Measurements from ENCODE around the gene PRPS2. TPM values are rescaled to one million over a fixed set of nuclear protein-coding genes. Genes with fewer than 3 reads are reported as not detected.

The PRPS2 gene
- total RNA-seq, 4 donors from 2014 or later: 20.6 to 35.5 (median 33.6) TPM

DNA sequence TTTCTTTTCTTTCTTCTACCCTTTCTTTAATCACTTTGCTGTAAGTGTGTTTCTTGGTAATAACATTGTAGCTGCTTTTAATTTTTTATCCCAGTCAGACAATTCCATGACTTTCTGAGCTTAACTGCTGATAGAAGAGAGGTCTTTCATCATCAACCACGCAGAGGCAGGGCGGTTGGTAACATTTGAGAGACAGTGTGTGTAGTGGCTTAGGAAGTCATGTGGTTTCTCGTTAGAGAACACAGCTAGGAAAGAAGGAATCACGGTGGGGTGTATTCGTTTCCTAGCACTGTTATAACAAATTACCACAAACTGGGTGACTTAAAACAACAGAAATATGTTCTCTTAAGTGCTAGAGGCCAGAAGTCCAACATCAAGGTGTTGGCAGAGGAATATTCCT lies 11.5 kb downstream of the PRPS2 start:
- WGBS, 2 donors (ENCODE audit: low coverage in 1 of 2): 82% methylated on average over 5 of the region's 5 CpGs; no CpG with 5 or more reads in 1 of the 2 donors
- ATAC-seq: no peak
- H3K9me3 ChIP-seq: no peaks in the 10 kb centered on the region
- peaks cover 0 to 24% of the 10 kb centered on the region in 2 donors for H3K36me3 ChIP-seq
- H3K4me3 ChIP-seq: no peak overlapping the region
- TF ChIP-seq, protein P1, sequence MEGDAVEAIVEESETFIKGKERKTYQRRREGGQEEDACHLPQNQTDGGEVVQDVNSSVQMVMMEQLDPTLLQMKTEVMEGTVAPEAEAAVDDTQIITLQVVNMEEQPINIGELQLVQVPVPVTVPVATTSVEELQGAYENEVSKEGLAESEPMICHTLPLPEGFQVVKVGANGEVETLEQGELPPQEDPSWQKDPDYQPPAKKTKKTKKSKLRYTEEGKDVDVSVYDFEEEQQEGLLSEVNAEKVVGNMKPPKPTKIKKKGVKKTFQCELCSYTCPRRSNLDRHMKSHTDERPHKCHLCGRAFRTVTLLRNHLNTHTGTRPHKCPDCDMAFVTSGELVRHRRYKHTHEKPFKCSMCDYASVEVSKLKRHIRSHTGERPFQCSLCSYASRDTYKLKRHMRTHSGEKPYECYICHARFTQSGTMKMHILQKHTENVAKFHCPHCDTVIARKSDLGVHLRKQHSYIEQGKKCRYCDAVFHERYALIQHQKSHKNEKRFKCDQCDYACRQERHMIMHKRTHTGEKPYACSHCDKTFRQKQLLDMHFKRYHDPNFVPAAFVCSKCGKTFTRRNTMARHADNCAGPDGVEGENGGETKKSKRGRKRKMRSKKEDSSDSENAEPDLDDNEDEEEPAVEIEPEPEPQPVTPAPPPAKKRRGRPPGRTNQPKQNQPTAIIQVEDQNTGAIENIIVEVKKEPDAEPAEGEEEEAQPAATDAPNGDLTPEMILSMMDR (IDR thresholded peaks at IDR 0.05): no peak
- no peak overlapping the region for H3K27ac ChIP-seq
- H3K4me1 ChIP-seq: peaks cover 0 to 6% (median 0%) of the 10 kb centered on the region in 3 donors
- no peaks in the 10 kb centered on the region for H3K27me3 ChIP-seq

DNA sequence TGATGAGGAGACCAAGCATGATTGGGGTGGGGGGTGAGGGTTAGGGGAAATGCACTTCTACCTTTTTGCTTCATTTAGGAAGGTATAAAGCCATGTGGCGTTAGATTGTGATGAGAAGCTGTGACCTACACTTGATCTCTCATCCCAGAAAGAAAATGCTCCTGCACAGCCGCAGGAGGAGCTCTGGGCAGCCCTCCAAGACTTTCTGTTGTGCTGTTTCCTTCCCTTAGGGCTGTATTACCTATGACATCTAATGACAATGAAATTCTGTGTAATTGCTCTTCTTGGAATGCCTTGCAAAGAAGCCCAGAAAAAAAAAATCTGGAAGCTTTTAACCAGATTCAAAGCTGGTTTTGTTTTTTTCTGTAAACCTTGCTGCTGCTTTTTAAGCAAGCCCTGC lies 13.4 kb downstream of the PRPS2 start:
- H3K27ac ChIP-seq: no peak overlapping the region
- no peaks in the 10 kb centered on the region for H3K9me3 ChIP-seq
- TF ChIP-seq POLR2A (IDR thresholded peaks at IDR 0.05): no peak
- TF ChIP-seq POLR2AphosphoS5 (IDR thresholded peaks at IDR 0.05): no peak
- TF ChIP-seq, protein P1 (IDR thresholded peaks at IDR 0.05): no peak
- no peak for TF ChIP-seq EP300 (IDR thresholded peaks at IDR 0.05)
- peaks cover 0 to 16% of the 10 kb centered on the region in 2 donors for H3K36me3 ChIP-seq
- no peaks in the 10 kb centered on the region for H3K27me3 ChIP-seq
- no peak overlapping the region for H3K4me3 ChIP-seq
- no peak for ATAC-seq
- peaks cover 0 to 6% (median 0%) of the 10 kb centered on the region in 3 donors for H3K4me1 ChIP-seq
- 22 to 50% methylated on average over 2 of the region's 2 CpGs for WGBS, 2 donors (ENCODE audit: low coverage in 1 of 2)

DNA sequence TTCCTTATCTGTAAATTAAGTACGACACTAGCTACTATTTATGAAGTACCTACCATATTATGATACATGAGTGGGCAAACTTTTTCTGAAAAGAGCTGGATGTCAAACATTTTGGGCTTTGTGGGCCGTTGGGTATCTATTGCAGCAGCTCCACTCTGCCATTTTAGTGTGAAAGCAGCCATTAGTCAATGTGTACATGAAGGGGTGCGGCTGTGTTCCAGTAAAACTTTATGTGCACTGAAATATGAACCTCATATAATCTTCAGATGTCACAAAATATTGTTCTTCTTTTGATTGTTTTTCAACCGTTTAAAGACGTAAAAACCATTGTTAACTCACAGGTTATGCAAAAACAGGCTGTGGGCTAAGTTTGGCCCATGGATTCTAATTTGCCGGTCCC lies 14.1 kb downstream of the PRPS2 start:
- 71 to 85% methylated on average over 1 to 6 of the region's 6 CpGs for WGBS, 2 donors (ENCODE audit: low coverage in 1 of 2)
- Histone ChIP-seq H3K4me1 (peaks cover 0 to 6% (median 0%) of the 10 kb centered on the region in 3 donors), H3K27ac (no peak overlapping the region), H3K36me3 (peaks cover 0 to 9% of the 10 kb centered on the region in 2 donors), H3K27me3 (no peaks in the 10 kb centered on the region), H3K4me3 (no peak overlapping the region), H3K9me3 (no peaks in the 10 kb centered on the region)
- ATAC-seq: no peak
- TF ChIP-seq, protein P1 (IDR thresholded peaks at IDR 0.05): no peak
- TF ChIP-seq EP300 (IDR thresholded peaks at IDR 0.05): no peak
- no peak for TF ChIP-seq POLR2AphosphoS5 (IDR thresholded peaks at IDR 0.05)
- no peak for TF ChIP-seq POLR2A (IDR thresholded peaks at IDR 0.05)

DNA sequence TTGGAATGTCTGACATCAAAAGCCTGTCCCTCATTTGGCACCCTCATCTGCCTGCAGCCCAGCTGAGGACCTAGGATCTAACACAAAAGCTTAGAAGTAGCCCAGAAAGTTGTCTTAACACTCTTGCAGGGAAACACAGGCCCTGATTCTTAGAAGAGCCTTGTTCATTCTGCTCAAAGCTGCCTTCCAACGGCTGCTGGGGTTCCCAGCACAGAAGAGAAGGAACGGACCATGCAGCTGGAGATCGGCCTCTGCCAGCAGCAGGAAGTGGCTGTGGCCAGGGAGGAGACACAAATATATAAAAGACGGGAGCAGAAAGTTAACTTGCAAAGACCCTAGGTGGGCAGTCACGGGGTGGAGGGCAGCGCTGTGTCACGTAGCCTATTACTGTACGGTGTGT lies 20.4 kb downstream of the PRPS2 start:
- no peak for ATAC-seq
- Histone ChIP-seq H3K9me3 (no peaks in the 10 kb centered on the region), H3K27ac (no peak overlapping the region), H3K27me3 (no peaks in the 10 kb centered on the region), H3K4me3 (no peak overlapping the region), H3K4me1 (no peaks in the 10 kb centered on the region), H3K36me3 (no peaks in the 10 kb centered on the region)
- TF ChIP-seq EP300 (IDR thresholded peaks at IDR 0.05) (no peak), POLR2AphosphoS5 (IDR thresholded peaks at IDR 0.05) (no peak)
- TF ChIP-seq, protein P1 (IDR thresholded peaks at IDR 0.05): no peak
- 62 to 71% methylated on average over 4 to 7 of the region's 8 CpGs for WGBS, 2 donors (ENCODE audit: low coverage in 1 of 2)

DNA sequence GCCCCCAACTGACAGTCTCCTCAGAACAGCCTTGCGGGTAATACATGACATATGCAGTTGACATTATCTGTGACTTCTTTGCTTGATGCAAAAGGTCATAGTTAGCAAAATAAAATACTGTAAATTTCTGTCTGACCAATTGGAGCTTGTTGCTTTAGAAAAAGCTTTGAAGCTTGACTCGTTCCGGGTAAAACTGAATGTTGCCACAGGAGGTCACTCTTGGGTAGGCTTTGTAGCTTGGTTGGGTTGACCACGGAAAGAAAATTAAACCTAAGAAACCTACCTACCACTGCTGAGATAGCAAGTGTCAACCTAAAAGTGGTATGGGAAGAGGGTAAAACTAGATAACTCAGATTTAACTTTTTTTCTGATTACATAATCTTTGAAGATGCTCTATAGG lies 23.2 kb downstream of the PRPS2 start:
- no peak overlapping the region for H3K4me3 ChIP-seq
- H3K27me3 ChIP-seq: no peaks in the 10 kb centered on the region
- ATAC-seq: no peak
- WGBS, 2 donors (ENCODE audit: low coverage in 1 of 2): 0% methylated on average over 1 to 2 of the region's 4 CpGs
- H3K4me1 ChIP-seq: no peaks in the 10 kb centered on the region
- H3K9me3 ChIP-seq: no peaks in the 10 kb centered on the region
- H3K36me3 ChIP-seq: no peaks in the 10 kb centered on the region
- no peak for TF ChIP-seq POLR2A (IDR thresholded peaks at IDR 0.05)
- TF ChIP-seq, protein P1 (IDR thresholded peaks at IDR 0.05): peak in 3 of 4 experiments; percentile 52 to 60 (median 55)
- no peak overlapping the region for H3K27ac ChIP-seq

Measured in gastroesophageal sphincter (tissue), 4 donors.